Fibroblast of mammary gland (primary cell): ENCODE results near the gene IPO5.
"Not testable (repeated sequence)": the region's sequence is repeated elsewhere in the genome, so short reads cannot be mapped to it uniquely, and the experiment has no call there.

Experiments used
- DNase-seq: peaks from one replicate; pipeline ENCODE4 v3.0.0-alpha.2; 2010; ENCODE audit warnings: low read depth
- H3K4me3 ChIP-seq: 2 replicates; pipeline ENCODE4 v1.5.1; 2011; ENCODE audit warnings: low read depth, mild to moderate bottlenecking, low read length, moderate library complexity; ENCODE audit not compliant: control insufficient read depth
- TF ChIP-seq, protein P1 (sequence below): conservative IDR thresholded peaks from 2 replicates; pipeline ENCODE4 v1.5.1; 2011; ENCODE audit warnings: low read depth, low read length, inconsistent platforms; ENCODE audit not compliant: control insufficient read depth, insufficient read depth

IPO5 gene

DNA sequence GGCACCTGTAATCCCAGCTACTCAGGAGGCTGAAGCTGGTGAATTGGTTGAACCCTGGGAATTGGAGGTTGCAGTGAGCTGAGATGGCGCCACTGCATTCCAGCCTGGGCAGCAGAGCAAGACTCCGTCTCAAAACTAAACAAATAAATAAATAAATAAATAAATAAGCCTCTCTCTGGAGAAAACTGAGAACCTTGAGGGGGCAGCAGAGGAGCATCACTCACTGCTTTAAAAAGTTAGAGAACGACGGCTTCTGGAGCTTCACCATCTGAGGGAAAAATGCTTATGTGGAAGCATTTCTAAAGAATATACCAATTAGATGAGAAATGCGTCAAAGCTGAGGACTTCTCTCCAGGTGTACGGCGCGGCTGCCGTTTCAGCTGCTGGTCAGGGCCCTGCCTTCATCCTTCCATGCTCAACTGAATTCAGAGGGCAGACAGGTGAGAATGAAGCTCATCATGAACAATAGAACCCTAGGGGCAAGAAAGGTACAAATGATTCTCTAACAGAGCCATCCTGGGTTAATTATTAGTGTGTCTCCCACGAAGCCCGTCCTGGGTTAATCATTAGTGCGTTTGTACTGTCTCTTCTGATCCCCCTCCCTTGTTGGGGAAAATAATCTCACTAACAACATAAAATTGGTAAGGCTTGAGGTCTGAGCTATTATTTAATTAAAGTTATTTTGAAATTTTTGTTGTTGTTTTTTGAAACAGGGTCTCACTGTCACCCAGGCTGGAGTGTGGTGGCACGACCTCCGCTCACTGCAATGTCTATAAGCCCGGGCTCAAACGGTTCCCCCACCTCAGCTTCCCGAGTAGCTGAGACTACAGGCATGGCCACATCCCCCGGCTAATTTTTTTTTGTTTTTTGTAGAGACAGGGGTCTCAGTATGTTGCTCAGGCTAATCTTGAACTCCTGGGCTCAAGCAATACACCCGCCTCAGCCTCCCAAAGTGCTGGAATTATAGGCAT lies 80.1 kb downstream of the IPO5 start:
- TF ChIP-seq, protein P1, sequence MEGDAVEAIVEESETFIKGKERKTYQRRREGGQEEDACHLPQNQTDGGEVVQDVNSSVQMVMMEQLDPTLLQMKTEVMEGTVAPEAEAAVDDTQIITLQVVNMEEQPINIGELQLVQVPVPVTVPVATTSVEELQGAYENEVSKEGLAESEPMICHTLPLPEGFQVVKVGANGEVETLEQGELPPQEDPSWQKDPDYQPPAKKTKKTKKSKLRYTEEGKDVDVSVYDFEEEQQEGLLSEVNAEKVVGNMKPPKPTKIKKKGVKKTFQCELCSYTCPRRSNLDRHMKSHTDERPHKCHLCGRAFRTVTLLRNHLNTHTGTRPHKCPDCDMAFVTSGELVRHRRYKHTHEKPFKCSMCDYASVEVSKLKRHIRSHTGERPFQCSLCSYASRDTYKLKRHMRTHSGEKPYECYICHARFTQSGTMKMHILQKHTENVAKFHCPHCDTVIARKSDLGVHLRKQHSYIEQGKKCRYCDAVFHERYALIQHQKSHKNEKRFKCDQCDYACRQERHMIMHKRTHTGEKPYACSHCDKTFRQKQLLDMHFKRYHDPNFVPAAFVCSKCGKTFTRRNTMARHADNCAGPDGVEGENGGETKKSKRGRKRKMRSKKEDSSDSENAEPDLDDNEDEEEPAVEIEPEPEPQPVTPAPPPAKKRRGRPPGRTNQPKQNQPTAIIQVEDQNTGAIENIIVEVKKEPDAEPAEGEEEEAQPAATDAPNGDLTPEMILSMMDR: peak; percentile 50
- H3K4me3 ChIP-seq: no peak overlapping the region
- peak; percentile 66 for DNase-seq

DNA sequence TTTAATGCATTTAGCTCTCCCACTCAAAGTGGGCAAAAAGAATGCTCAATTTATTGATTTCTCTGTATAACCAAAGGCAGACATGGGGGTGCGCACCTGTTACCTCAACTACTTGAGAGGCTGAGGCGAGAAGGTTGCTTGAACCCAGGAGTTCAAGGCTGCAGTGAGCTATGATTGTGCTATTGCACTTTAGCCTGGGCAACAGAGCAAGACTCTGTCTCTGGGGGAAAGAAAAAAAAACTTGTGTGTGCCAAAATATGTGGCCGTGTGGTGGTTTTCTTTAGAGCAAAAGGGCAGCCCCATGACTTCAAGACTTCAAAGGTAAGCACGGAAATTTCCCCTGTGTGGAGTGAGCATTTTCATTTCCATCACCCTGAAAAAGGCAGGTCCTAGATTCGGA lies 81.9 kb downstream of the IPO5 start:
- TF ChIP-seq, protein P1: no peak
- no peak for DNase-seq
- no peak overlapping the region for H3K4me3 ChIP-seq

DNA sequence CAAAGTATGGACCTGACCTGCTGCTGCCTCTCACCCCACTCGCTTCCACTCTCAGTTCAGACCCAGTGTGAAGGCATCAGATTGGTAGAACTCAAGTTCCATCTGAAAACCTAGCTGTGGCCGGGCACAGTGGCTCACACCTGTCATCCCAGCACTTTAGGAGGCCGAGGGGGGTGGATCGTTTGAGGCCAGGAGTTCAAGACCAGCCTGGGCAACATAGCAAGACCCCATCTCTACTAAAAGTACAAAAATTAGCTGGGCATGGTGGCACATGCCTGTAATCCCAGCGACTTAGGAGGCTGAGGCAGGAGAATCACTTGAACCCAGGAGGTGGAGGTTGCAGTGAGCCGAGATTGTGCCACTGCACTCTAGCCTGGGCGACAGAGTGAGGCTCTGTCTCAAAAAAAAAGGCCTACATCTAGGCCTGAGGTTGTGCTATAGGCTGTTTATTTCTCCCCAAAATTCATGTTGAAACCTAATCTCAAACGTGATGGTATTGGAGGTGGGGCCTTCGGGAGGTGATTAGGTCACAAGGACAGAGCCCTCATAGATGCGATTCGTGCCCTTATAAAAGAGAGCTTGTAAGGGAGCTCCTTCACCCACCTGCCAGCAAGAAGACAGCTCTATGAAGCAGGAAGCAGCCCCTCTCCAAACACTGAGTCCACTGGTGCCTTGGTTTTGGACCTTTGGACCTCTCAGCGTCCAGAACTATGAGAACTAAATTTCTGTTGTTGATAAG lies 83.3 kb downstream of the IPO5 start:
- DNase-seq: not testable (repeated sequence)

DNA sequence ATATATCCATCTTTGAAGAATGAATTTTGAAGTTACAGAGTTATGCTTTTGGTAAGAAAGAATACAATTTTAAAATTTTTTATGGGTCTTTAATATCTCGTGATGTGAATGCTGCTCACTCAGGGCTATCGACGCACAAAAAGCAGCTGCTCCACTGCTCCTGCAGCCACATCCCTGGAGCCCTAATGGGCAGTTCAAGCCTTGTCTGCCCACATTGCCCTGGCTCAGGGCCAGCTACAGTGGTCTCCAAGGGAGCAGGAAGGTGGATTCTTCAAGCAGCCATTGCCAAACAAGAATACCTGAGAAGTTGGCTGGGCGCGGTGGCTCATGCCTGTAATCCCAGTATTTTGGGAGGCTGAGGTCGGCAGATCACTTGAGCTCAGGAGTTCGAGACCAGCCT lies 85.8 kb downstream of the IPO5 start:
- no peak for DNase-seq
- TF ChIP-seq, protein P1: no peak
- no peak overlapping the region for H3K4me3 ChIP-seq

More for the DNA sequence above, 83.3 kb downstream of the IPO5 start:
- H3K4me3 ChIP-seq: not testable (repeated sequence)

DNA sequence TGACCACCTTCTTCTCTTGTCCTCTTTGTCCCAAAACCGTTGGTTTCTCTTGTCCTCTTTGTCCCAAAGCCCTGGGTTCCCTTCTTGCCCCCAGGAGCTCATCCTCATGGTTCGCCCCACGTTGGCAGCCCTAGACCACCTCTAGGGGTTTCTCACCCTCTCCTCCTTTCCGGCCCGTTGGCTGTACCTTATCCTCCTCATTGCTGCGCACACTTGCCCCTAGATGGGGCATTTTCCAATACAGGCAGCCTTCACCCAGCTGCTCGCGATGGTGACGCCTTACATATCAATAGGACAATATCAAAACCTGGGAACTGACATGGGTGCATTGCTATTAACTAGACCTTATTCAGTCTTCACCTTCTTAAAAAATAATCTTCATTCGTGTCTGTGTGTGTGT lies 86.5 kb downstream of the IPO5 start:
- H3K4me3 ChIP-seq: no peak overlapping the region
- TF ChIP-seq, protein P1: no peak
- no peak for DNase-seq

DNA sequence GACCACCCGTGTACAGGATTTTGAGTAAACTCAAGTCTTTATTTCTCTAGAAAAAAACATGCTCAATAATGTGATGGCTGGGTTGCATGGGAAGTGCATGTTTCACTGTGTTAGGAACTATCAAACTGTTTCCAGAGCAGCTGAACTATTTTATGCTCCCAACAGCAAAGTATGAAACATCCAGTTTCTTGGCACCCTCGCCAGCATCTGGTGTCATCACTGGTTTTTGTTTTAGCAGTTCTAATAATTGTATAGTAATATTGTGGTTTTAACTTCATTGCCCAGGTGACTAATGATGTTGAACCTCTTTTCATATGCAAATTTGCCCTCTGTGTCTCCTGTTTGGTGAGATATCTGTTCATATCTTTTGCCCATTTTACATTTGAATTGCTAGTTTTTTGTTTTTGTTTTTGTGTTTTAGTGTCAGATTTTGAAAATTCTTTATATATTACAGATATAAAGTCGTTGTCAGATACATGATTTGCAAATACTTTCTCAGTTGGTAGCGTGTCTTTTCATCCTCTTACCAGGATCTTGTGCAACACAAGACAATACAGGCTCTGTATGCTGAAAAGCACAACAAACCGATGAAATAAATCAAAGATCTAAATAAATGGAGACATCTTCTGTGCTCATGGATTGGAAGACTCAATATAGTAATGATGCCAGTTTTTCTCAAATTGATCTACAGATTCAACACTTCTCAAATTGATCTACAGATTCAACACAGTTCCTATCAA lies 87.8 kb downstream of the IPO5 start:
- no peak for DNase-seq
- H3K4me3 ChIP-seq: no peak overlapping the region
- TF ChIP-seq, protein P1: no peak

DNA sequence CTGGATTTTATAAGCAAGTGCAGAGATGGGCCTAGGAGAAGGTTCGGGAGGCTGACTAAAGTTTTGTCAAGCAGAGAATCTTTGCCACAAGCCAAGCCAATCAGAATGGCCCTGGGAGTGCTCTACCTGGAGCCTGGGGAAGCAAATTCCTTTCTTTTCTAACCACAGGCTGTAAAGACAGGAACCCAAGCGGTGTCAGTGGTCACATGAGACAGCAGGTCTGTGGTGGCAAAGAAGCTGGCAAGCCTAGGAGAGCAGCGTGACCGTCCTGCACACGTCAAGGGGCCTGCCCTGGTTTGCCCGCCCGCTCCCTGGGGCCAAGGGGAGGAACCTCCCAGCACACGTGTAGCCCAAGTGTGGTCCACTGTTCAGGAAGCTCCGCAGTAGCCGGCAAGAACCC lies 90.8 kb downstream of the IPO5 start:
- TF ChIP-seq, protein P1: no peak
- no peak for DNase-seq
- no peak overlapping the region for H3K4me3 ChIP-seq

DNA sequence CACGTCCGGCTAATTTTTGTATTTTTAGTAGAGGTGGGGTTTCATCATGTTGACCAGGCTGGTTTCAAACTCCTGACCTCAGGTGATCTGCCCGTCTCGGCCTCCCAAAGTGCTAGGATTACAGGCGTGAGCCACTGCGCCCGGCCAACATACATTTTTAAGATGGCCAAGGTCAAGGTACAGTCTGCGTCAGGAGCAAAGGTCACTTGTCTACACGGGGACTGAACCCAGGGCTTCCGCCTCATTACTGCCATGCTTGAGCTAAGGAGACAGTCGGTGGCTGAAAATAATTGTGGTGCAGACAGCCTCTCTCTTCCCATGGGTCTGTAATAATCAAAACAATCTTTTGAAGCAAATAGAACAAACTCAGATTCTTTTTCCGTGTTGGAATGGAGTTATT lies 94.3 kb downstream of the IPO5 start:
- not testable (repeated sequence) for H3K4me3 ChIP-seq, DNase-seq
